GM12872 (cell line): ENCODE results near the gene TMEM266.

Source experiments
- CTCF ChIP-seq: IDR thresholded peaks from 3 replicates; pipeline ENCODE4 v1.5.1; 2011; ENCODE audit warnings: low read depth, mild to moderate bottlenecking, low read length, moderate library complexity; ENCODE audit not compliant: insufficient read depth

Gene TMEM266

GRCh38 chr15:76201536-76202255, 141.9 kb downstream of the TMEM266 start:
- no peak for TF ChIP-seq CTCF

- no peak for TF ChIP-seq CTCF
Measured at GRCh38 chr15:76203346-76204108, 143.7 kb downstream of the TMEM266 start.

- no peak for TF ChIP-seq CTCF
Measured at GRCh38 chr15:76204109-76204845, 144.5 kb downstream of the TMEM266 start.

GRCh38 chr15:76204916-76205460, 145.2 kb downstream of the TMEM266 start:
- TF ChIP-seq CTCF = no peak

GRCh38 chr15:76206325-76206976, 146.7 kb downstream of the TMEM266 start:
- TF ChIP-seq CTCF = no peak

GRCh38 chr15:76208084-76208785, 148.4 kb downstream of the TMEM266 start:
- TF ChIP-seq CTCF = no peak
